Esophagus muscularis mucosa (tissue), 4 donors: ENCODE measurements around the gene UTP11.

Experiments
- EP300 ChIP-seq: sonication (generic); formaldehyde crosslinking; IDR thresholded peaks from one replicate; pipeline ENCODE4 v1.6.1; 2017; ENCODE audit warnings: antibody characterized with exemption
- POLR2A ChIP-seq: fragments of 450-650 bp; IDR thresholded peaks from one replicate; pipeline ENCODE4 v1.6.1; 2017; ENCODE audit warnings: antibody characterized with exemption, moderate library complexity, mild to moderate bottlenecking, low read depth
- TF ChIP-seq, protein P1 (sequence below), 3 experiments: fragments of 200-600 bp in 2 of 3; fragments of 450-650 bp in 1 of 3; sonication (generic) in 2 of 3; IDR thresholded peaks; one replicate each; pipeline ENCODE4 v1.5.1; 2017 to 2019; ENCODE audit warnings: antibody characterized with exemption in 3 of 3, mild to moderate bottlenecking in 2 of 3, moderate library complexity in 1 of 3

DNA sequence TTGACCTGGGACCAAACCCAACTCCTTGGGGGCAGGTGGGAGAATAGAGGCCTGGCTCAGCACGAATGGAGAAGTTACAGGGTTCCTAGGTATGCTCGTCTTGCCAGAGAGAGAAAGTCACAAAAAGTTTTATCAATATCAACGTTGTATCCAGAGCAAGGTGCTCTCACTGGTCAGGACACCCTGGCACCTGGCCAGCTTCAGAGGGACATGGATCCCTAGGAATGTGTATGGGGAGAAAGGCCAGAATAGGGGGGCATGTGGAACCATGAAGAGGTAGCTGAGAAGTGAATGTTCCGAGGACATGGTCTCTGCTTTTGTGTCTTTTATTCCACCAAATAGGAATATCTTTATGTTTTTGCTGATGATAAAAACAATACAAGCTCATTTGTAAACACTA, 43.4 kb downstream of the UTP11 start:
- TF ChIP-seq, protein P1, sequence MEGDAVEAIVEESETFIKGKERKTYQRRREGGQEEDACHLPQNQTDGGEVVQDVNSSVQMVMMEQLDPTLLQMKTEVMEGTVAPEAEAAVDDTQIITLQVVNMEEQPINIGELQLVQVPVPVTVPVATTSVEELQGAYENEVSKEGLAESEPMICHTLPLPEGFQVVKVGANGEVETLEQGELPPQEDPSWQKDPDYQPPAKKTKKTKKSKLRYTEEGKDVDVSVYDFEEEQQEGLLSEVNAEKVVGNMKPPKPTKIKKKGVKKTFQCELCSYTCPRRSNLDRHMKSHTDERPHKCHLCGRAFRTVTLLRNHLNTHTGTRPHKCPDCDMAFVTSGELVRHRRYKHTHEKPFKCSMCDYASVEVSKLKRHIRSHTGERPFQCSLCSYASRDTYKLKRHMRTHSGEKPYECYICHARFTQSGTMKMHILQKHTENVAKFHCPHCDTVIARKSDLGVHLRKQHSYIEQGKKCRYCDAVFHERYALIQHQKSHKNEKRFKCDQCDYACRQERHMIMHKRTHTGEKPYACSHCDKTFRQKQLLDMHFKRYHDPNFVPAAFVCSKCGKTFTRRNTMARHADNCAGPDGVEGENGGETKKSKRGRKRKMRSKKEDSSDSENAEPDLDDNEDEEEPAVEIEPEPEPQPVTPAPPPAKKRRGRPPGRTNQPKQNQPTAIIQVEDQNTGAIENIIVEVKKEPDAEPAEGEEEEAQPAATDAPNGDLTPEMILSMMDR (IDR thresholded peaks at IDR 0.05): no peak
- no peak for TF ChIP-seq EP300
- TF ChIP-seq POLR2A: no peak
